Ecto neural progenitor cell (in vitro differentiated cells): ENCODE results near the gene TMC4.
"Not testable (repeated sequence)": the region's sequence is repeated elsewhere in the genome, so short reads cannot be mapped to it uniquely, and the experiment has no call there.

Source experiments
- DNase-seq: peaks from one replicate; pipeline ENCODE4 v3.0.0-alpha.2; 2018; ENCODE audit warnings: low spot score

The TMC4 gene

GRCh38 chr19:54172471-54173358 lies at the start of gene TMC4:
TMC4 (minus strand) TSS chr19:54173160; CDS start chr19:54173117, 43 bp downstream.
- peak; percentile 57 for DNase-seq

- not testable (repeated sequence) for DNase-seq
These were observed 49.0 kb upstream of the TMC4 start for GRCh38 chr19:54221947-54222346.

GRCh38 chr19:54219702-54220101 lies 46.7 kb upstream of the TMC4 start:
- DNase-seq, result not testable (repeated sequence)

DNA sequence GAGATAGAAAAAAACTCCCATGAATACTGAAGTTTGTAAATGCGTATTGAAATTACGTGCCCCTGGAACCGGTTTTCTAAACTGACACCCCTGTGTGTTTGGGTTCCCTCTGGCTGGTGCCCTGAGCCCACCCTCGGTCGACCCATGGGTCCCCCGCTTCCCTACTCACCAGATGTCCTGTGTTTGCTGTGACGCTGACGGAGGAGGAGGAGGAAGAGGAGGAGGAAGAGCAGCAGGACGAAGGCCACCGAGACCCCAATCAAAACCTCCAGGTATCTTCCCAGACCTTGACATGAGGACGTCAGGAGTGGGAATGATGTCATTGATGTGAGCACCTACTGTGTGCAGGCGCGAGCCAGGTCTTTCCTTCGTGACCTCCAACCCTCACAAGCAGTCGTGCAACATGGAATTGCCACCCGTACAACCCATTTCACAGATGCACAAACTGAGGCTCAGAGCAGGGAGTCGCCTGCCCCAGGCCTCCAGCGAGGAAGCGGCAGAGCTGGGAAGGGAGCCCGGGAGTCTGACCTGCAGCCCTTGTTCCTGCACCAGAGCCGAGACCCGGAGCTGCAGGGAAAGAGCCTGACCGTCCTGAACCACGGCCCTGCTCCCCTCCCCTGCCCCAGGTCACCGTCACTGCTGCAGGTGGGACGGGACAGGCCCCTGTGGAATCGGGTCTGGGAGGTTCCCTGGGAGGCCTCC lies 46.2 kb upstream of the TMC4 start:
- DNase-seq, result no peak

DNA sequence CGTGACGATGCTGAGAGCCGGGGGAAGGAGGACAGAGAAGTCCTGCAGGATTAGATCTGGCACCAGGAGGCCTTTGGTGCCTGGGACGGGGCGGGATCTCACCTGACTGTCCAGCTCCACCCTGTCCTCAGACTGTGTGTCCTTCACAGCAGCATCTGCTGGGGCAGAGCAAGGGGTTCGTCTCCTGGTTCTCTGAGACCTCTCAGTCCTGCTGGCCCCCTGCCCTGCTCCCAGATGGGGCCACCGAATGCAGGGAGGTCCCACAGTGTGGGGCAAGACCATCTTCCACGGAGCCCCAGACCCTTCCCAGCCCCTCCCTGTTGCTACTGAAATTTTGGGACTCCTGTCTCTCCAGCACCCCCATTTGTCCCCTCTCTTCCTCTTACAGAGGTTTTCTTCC lies 45.3 kb upstream of the TMC4 start:
- no peak for DNase-seq

DNA sequence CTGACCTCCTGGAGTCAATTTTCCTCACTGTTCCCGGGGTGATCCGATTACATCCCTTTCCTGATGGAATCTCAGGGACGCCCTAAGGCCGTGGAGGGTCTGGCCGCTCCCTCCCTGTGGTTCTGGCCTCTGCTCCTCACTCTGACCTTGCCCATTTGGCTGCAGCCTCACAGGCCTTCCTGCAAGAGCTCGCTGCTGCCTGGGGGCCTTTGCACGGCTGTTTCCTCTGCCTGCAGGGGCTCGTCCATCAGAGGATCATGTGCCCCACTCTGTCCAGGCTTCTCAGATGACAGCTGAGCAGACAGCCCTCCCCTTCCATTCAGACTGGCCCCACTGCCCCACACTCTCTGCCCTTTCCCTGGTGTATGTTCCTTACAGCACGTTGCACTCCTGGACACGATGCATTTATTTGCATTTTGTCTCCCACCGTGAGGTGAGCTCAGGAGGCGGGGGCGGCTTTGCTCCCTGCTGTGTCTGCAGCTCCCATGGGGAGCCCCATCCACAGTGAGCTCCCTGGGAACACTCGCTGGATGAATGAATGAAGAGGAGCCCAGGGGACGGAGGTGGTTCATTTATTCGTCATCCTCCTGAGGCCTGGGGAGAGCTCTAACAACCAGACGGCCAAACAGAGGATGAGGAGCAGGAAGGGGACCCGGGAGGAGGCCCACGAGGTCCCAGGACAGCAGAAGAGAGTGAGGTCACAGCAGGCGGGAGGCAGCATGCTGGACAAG lies 44.7 kb upstream of the TMC4 start:
- DNase-seq, result not testable (repeated sequence)

DNA sequence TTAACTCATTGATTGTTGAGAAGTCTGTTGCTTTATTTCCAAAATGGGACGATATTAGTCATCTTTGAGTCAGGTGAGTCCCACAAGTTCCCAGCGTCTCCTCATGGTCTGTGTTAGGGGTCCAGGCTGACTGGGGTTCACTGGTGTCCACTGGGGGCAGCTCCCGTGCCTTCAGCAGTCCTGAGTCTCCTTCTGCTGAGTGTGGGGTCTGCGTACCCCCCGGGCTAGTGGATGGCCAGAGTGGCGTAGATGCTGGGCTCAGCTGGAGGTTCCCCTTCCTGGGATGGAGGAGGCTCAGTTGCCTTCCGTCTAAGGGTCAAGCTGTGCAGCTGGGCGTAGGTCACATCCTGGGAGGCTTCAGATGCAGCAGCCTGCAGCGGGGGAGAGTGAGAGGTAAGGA lies 43.9 kb upstream of the TMC4 start:
- DNase-seq, result no peak

DNA sequence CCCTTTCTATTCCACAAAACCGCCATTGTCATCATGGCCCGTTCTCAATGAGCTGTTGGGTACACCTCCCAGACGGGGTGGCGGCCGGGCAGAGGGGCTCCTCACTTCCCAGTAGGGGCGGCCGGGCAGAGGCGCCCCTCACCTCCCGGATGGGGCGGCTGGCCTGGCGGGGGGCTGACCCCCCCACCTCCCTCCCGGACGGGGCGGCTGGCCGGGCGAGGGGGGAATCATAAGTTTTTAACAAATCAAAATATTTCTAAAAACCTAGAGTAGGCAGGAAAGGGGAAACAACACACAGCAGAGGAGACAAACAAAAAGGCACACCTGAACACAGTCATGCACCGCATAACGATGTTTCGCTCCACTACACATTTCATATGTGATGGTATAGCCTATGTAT lies 41.8 kb upstream of the TMC4 start:
- not testable (repeated sequence) for DNase-seq

GRCh38 chr19:54214217-54214616 lies 41.3 kb upstream of the TMC4 start:
- not testable (repeated sequence) for DNase-seq

GRCh38 chr19:54211235-54211634 lies 38.3 kb upstream of the TMC4 start:
- DNase-seq, result no peak

GRCh38 chr19:54209811-54210494 lies 37.0 kb upstream of the TMC4 start:
- no peak for DNase-seq

DNA sequence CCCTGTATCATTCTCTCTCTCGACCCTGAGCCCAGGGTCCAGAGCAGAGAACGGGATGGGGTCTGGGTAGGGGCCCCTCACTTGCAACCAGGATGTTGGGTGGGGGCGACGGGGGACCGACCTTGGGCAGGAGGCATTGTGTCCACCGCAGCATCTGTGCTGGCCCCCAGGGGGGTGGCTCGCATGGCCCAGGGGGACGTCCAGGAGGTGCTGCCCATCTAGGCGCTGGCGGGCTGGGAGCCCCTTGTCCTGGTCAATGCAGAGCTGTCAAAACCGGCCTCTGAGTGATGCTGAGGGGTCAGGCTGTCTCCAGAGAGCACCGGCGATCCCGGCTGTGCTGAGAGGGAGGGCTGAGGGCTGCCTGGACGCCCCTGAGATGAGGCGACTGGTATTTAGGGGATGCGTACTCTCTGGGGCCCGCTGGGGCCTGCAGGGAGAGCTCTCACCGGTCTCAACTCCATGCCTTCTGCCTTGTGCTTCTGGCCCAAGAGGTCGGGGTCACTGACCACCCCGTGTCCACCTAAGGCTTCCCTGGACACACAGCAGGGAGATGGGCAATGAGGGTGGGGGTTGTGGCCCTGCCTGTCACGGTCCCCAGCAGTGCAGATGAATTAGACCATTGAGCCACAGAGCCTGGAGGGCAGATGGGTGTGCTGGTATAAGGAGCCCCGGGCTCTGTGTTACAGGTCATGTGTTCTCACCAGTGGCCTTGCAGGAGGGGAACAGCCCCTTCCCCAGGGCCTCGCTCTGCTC lies 36.3 kb upstream of the TMC4 start:
- DNase-seq, result no peak

- no peak for DNase-seq
These were observed 35.8 kb upstream of the TMC4 start for GRCh38 chr19:54208784-54209057.

DNA sequence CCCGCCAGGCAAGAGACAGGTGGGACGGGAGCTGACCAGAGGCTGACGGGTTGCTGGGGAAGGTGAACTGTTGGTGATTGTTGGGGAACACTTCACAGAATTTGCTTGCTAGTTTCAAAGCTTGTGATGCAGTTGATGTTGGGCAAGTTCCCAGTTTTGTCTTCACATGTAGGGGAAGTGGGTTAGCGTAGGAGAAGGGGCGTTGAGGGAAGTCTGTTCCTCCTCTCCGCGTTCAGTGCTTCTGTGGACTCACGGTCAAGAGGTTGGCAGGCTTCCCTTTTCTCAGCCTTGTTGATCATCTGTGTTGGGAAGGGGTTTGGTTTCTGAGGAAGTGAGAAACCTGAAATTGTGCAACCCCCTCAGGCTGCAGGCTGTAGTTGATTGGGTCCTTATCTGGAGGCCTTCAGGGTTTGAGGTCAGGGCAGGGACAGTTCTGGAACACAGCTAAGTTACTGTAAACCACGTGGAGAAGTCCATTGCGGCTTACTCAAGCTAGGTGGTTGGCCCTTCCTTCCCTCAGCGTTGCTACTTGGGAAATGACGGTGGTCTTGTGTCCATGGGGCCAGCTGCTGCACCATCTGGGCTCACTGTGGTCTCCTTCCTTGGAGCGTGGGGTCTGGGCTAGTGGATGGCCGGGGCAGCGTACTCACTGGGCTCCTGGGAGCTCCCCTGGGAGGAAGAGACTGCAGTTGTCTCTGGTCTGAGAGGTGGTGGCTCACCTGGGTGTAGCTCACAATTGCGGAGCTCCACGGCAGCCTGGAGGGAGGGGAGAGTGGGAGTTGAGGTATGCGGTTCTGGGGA lies 35.2 kb upstream of the TMC4 start:
- DNase-seq, result no peak

GRCh38 chr19:54207676-54207982 lies 34.7 kb upstream of the TMC4 start:
- no peak for DNase-seq

DNA sequence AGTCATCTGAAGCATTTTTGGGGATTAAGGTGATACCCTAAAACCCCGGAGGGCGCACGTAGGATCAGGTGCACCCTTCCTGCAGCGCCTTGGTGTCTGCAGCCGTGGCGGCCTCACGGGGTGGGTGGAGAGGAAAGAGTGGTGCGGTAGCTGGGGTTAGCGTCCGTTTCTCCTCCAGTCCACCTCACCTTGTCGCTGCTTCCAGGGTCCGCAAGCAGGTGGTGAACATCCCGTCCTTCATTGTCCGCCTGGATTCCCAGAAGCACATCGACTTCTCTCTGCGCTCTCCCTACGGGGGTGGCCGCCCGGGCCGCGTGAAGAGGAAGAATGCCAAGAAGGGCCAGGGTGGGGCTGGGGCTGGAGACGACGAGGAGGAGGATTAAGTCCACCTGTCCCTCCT lies 34.2 kb upstream of the TMC4 start:
- DNase-seq, result not testable (repeated sequence)

GRCh38 chr19:54206831-54207177 lies 33.8 kb upstream of the TMC4 start:
- DNase-seq, result no peak

DNA sequence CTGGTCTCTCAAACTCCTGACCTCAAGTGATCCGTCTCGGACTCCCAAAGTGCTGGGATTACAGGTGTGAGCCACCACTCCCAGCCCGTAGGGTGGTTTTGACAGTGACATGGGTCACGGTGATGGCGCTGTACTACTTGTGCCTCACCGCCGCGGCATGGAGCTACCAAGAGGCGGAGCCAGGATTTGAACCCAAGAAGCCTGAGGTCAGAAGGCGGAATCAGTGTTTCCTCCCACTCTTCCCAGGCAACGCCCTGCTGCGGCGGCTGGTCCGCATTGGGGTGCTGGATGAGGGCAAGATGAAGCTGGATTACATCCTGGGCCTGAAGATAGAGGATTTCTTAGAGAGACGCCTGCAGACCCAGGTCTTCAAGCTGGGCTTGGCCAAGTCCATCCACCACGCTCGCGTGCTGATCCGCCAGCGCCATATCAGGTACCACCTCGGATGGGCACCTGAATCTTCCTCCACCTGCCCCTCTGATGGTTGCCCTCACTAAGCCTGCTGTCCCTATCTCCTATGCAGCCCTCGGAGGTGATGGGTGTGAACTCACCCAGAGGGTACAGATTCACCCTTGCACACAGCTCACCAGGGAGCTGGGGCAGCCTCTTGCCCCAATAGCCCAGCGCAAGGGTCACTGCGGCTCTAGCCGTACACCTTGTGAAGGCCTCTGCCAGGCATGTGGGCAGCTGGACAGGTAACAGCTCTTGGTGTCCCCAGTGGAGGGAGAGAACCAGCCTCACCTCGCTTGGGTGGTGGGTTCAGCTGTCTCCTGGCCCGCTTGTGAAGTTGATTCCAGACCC lies 33.3 kb upstream of the TMC4 start:
- DNase-seq, result no peak

- no peak for DNase-seq
These were observed 32.0 kb upstream of the TMC4 start for GRCh38 chr19:54204767-54205468.
